Stimulated activated CD4-positive, alpha-beta T cell treated with anti-CD3 and anti-CD28 coated beads, Interleukin-2, amount 100 ng/mL, for 24 hours (primary cell): ENCODE results near the gene SAYSD1.

Experiments used
- DNase-seq, 2 donors: peaks; one replicate each; pipeline ENCODE4 v3.0.0-alpha.2; 2020

Gene SAYSD1

GRCh38 chr6:39056191-39056590 is 58.8 kb downstream of the SAYSD1 start:
- DNase-seq = no peak

- DNase-seq = no peak
These were observed 59.3 kb downstream of the SAYSD1 start for GRCh38 chr6:39055661-39056060.

- DNase-seq = no peak
These were observed 60.3 kb downstream of the SAYSD1 start for GRCh38 chr6:39054577-39055142.
